ENCODE results near the gene SULT1C3.

Gene SULT1C3

GRCh38 chr2:108297436-108298141 is 57.8 kb downstream of the SULT1C3 start:
- no peak overlapping the region for H3K4me3 ChIP-seq (ENCODE audit: low read length)
- H3K27ac ChIP-seq (ENCODE audit: low read depth, low read length) = no peak overlapping the region
- H3K27me3 ChIP-seq (ENCODE audit: control insufficient read depth, low read length) = no peaks in the 10 kb centered on the region
- no peaks in the 10 kb centered on the region for H3K9me3 ChIP-seq (ENCODE audit: control insufficient read depth, insufficient read depth, low read length)
- no peaks in the 10 kb centered on the region for H3K4me1 ChIP-seq (ENCODE audit: control insufficient read depth, low read length)
- TF ChIP-seq CTCF (IDR thresholded peaks at IDR 0.05; ENCODE audit: low read depth, low read length, poor library complexity, severe bottlenecking) (no peak), EZH2phosphoT487 (IDR thresholded peaks at IDR 0.05; ENCODE audit: borderline replicate concordance, low read length) (no peak)
- no peaks in the 10 kb centered on the region for H3K79me2 ChIP-seq (ENCODE audit: control insufficient read depth, low read length)
- no peaks in the 10 kb centered on the region for H3K36me3 ChIP-seq (ENCODE audit: control insufficient read depth, low read length)
- no peaks in the 10 kb centered on the region for H3K9me2 ChIP-seq (replicated peaks; ENCODE audit: control insufficient read depth, low read length)
- H4K20me1 ChIP-seq (ENCODE audit: control insufficient read depth, insufficient read depth, low read depth, low read length) = no peaks in the 10 kb centered on the region
- H3K4me2 ChIP-seq (ENCODE audit: low read length) = no peak overlapping the region
- no peaks in the 10 kb centered on the region for H3F3A ChIP-seq (ENCODE audit: control insufficient read depth, insufficient read depth)

GRCh38 chr2:108301558-108301957 is 61.8 kb downstream of the SULT1C3 start:
- no peak overlapping the region for H3K4me3 ChIP-seq (ENCODE audit: low read length)
- no peak overlapping the region for H3K27ac ChIP-seq (ENCODE audit: low read depth, low read length)
- H3F3A ChIP-seq (ENCODE audit: control insufficient read depth, insufficient read depth) = no peaks in the 10 kb centered on the region
- TF ChIP-seq CTCF (IDR thresholded peaks at IDR 0.05; ENCODE audit: low read depth, low read length, poor library complexity, severe bottlenecking) (no peak), EZH2phosphoT487 (IDR thresholded peaks at IDR 0.05; ENCODE audit: borderline replicate concordance, low read length) (no peak)
- no peaks in the 10 kb centered on the region for H3K36me3 ChIP-seq (ENCODE audit: control insufficient read depth, low read length)
- no peak overlapping the region for H3K4me2 ChIP-seq (ENCODE audit: low read length)
- H4K20me1 ChIP-seq (ENCODE audit: control insufficient read depth, insufficient read depth, low read depth, low read length) = no peaks in the 10 kb centered on the region
- no peaks in the 10 kb centered on the region for H3K9me3 ChIP-seq (ENCODE audit: control insufficient read depth, insufficient read depth, low read length)
- H3K27me3 ChIP-seq (ENCODE audit: control insufficient read depth, low read length) = no peaks in the 10 kb centered on the region
- H3K79me2 ChIP-seq (ENCODE audit: control insufficient read depth, low read length) = no peaks in the 10 kb centered on the region
- no peaks in the 10 kb centered on the region for H3K9me2 ChIP-seq (replicated peaks; ENCODE audit: control insufficient read depth, low read length)
- no peaks in the 10 kb centered on the region for H3K4me1 ChIP-seq (ENCODE audit: control insufficient read depth, low read length)

- Histone ChIP-seq H3K27me3 (ENCODE audit: control insufficient read depth, low read length) (no peaks in the 10 kb centered on the region; the same call in 1 of the 2 replicates), H3K27ac (ENCODE audit: low read depth, low read length) (no peak overlapping the region), H3K4me2 (ENCODE audit: low read length) (no peak overlapping the region), H3K9me3 (ENCODE audit: control insufficient read depth, insufficient read depth, low read length) (no peaks in the 10 kb centered on the region), H3K9me2 (replicated peaks; ENCODE audit: control insufficient read depth, low read length) (no peaks in the 10 kb centered on the region), H3K79me2 (ENCODE audit: control insufficient read depth, low read length) (no peaks in the 10 kb centered on the region), H3K4me3 (ENCODE audit: low read length) (no peak overlapping the region), H3K4me1 (ENCODE audit: control insufficient read depth, low read length) (no peaks in the 10 kb centered on the region), H3F3A (ENCODE audit: control insufficient read depth, insufficient read depth) (no peaks in the 10 kb centered on the region), H4K20me1 (ENCODE audit: control insufficient read depth, insufficient read depth, low read depth, low read length) (no peaks in the 10 kb centered on the region), H3K36me3 (ENCODE audit: control insufficient read depth, low read length) (no peaks in the 10 kb centered on the region)
- no peak for TF ChIP-seq EZH2phosphoT487 (IDR thresholded peaks at IDR 0.05; ENCODE audit: borderline replicate concordance, low read length)
These were observed 65.2 kb downstream of the SULT1C3 start for GRCh38 chr2:108304975-108305374.

- no peaks in the 10 kb centered on the region for H3F3A ChIP-seq (ENCODE audit: control insufficient read depth, insufficient read depth)
- no peaks in the 10 kb centered on the region for H3K9me2 ChIP-seq (replicated peaks; ENCODE audit: control insufficient read depth, low read length)
- H4K20me1 ChIP-seq (ENCODE audit: control insufficient read depth, insufficient read depth, low read depth, low read length) = no peaks in the 10 kb centered on the region
- H3K4me3 ChIP-seq (ENCODE audit: low read length) = no peak overlapping the region
- H3K79me2 ChIP-seq (ENCODE audit: control insufficient read depth, low read length) = no peaks in the 10 kb centered on the region
- no peak overlapping the region for H3K4me2 ChIP-seq (ENCODE audit: low read length)
- no peaks in the 10 kb centered on the region for H3K4me1 ChIP-seq (ENCODE audit: control insufficient read depth, low read length)
- no peak for TF ChIP-seq EZH2phosphoT487 (IDR thresholded peaks at IDR 0.05; ENCODE audit: borderline replicate concordance, low read length)
- no peak for TF ChIP-seq CTCF (IDR thresholded peaks at IDR 0.05; ENCODE audit: low read depth, low read length, poor library complexity, severe bottlenecking)
- H3K27ac ChIP-seq (ENCODE audit: low read depth, low read length) = no peak overlapping the region
- H3K36me3 ChIP-seq (ENCODE audit: control insufficient read depth, low read length) = no peaks in the 10 kb centered on the region
- H3K27me3 ChIP-seq (ENCODE audit: control insufficient read depth, low read length) = no peaks in the 10 kb centered on the region; the same call in 1 of the 2 replicates
- H3K9me3 ChIP-seq (ENCODE audit: control insufficient read depth, insufficient read depth, low read length) = no peaks in the 10 kb centered on the region
These were observed 66.1 kb downstream of the SULT1C3 start for GRCh38 chr2:108305901-108306300.
